Activated CD8-positive, alpha-beta memory T cell treated with anti-CD3 and anti-CD28 coated beads for 36 hours (primary cell): ENCODE measurements around the gene SRP68. TPM values are rescaled to one million over a fixed set of nuclear protein-coding genes. Genes with fewer than 3 reads are reported as not detected.

Source experiments
- CTCF ChIA-PET: fragments of 350-600 bp; sonication (Branson Sonifier 250); formaldehyde crosslinking; loops from one replicate; lab custom pipeline; 2021; ENCODE audit warnings: antibody characterized with exemption; lab: Charles Lee
- POLR2A ChIA-PET: fragments of 350-600 bp; sonication (Branson Sonifier 250); formaldehyde crosslinking; loops from one replicate; lab custom pipeline; 2021; ENCODE audit warnings: antibody characterized with exemption; lab: Charles Lee
- total RNA-seq, 2 experiments: library from RNA; stranded (reverse); gene quantifications; one replicate each; pipeline ENCODE4 v1.2.3, GENCODE V29; 2021

Gene SRP68
- total RNA-seq, 2 experiments from 2014 or later: 130 to 132 TPM

- ChIA-PET CTCF (interaction anchor here (0.5 to 7.1 kb wide), 8 partner anchors 8 to 307 kb away, joined by 3 to 59 read pairs (median 4); partner anchors contain the start of gene MRPL38), POLR2A (no interaction called here)
These were observed 72.1 kb downstream of the SRP68 start for GRCh38 chr17:76000016-76000754.

DNA sequence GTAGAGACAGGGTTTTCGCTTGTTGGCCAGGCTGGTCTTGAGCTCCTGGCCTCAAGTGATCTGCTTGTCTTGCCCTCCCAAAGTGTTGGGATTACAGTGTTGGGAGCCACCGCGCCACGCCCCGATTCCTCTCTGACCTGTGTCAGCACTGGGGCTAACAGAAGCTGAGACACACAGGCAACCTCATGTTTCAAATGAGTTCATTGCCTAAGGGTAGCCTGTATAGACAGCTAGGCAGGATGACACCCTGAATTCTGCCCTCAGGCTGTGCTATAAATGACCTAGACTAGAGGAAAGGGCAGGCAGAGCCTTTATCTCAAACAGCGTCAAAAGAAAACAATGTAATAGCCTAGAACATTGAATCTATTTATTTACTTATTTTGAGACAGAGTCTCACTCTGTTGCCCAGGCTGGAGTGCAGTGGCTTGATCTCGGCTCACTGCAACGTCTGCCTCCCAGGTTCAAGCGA, 74.0 kb downstream of the SRP68 start:
- ChIA-PET POLR2A (no interaction called here), CTCF (interaction anchor here (1.0 kb wide), 1 partner anchor 16 kb away, joined by 7 read pairs; no protein-coding TSS in a partner anchor)

DNA sequence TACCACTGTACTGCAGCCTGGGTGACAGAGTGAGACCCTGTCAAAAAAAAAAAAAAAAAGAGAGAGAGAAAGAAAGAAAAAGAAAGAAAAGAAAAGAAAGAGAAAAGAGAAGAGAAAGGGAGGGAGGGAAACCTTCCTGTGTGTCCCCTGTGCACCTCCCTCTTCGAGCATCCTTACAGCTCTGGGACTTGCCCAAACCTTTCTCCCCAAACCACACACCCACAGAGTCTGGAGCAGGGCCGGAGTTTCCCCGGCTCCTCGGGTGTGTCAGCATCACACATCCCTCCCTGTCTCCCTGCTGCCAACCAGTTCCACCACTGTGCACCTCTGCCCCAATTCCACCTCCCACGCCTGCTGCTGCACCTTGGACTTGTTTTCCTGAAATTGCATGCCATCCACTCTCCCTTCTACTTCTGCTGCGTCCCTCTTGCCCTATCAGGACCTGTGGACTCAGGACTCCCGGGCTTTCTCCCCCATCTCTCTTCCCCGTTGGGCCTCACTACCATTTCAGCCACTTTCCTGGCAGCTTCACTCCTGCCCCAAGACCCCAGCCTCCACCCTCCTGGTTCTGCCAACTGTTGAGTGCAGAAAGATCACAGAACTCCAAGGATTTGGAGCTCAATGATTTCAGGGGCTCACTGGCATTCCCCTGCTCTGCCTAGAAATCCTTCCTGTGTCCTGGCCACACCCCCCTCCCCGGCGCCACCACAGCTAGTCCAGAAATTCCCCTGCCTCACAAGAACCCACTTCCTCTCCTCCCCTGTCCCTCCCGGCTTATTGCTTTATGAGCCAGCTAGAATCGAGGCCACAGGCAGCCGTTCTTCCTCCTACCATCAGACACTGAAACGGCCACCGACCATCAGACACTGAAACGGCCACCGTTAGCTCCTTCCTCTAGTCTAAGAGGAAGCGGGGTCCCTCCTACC, 75.4 kb downstream of the SRP68 start:
- POLR2A ChIA-PET: interaction anchor here (0.5 kb wide), 1 partner anchor 249 kb away, joined by 4 read pairs; no protein-coding TSS in a partner anchor
- CTCF ChIA-PET: interaction anchor here (0.6 to 2.5 kb wide), 4 partner anchors 60 to 103 kb away, joined by 3 to 6 read pairs (median 4); partner anchors contain the start of gene MRPL38

DNA sequence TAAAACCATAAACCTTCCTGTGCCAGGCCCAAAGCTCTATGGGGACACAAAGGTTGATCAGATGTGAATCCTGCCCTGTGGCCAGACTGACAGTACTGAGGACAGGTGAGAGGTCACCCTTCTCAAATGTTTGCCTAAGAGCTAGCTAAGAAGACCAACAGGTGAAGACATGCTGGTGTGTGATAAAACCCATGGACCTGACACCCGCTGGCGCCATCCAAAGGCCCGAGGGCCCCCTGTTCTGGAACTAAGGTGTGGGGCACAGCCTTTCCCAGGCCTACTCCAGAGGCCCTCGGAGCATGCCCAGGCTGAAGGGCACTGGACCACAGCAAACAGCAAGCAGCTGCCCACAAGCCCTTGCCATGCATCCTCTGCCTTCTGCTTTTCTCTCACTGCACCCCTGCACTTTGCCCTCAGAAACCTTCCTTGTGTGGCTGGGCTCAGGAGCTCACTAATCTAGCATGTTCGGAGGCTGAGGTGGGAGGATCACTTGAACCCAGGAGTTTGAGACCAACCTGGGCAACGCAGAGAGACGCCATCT, 76.9 kb downstream of the SRP68 start:
- ChIA-PET POLR2A (no interaction called here), CTCF (interaction anchor here (2.3 to 2.5 kb wide), 2 partner anchors 9 to 90 kb away, joined by 6 to 8 read pairs; partner anchors contain the start of gene MRPL38)

DNA sequence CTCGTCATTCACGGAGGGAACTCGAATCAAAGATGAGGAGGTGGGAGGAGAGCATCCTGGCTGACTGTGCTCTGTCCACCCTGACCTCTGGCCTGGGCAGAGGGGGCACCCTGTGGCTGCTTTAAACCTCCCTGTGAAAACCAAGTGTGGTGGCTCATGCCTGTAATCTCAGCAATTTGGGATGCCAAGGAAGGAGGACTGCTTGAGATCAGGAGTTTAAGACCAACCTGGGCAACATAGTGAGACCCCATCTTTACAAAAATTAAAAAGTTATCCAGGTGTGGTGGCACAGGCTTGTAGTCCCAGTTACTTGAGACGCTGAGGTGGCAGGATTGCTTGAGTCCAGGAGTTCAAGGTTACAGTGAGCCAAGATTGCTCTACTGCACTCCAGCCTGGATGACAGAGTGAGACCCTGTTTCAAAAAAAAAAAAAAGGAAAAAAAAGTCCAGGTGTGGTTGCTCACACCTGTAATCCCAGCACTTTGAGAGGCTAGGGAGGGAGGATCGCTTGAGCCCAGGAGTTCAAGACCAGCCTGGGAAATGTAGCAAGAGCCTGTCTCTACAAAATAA, 77.4 kb downstream of the SRP68 start:
- POLR2A ChIA-PET: no interaction called here
- CTCF ChIA-PET: interaction anchor here (2.3 to 2.5 kb wide), 2 partner anchors 10 to 90 kb away, joined by 6 to 8 read pairs; partner anchors contain the start of gene MRPL38

GRCh38 chr17:75991396-75991795, 80.9 kb downstream of the SRP68 start:
- ChIA-PET CTCF (interaction anchor here (1.9 kb wide), 1 partner anchor 14 kb away, joined by 8 read pairs; no protein-coding TSS in a partner anchor), POLR2A (interaction anchor here (0.6 kb wide), 1 partner anchor 35 kb away, joined by 3 read pairs; no protein-coding TSS in a partner anchor)

Other genes with a start within 250 kb of the SRP68 start
- 100 to 1,000 TPM; 162 to 165 TPM for gene UNC13D, start 228.1 kb downstream of the SRP68 start, total RNA-seq
- 10 to 100 TPM; 47.8 to 52.9 TPM for gene WBP2, start 217.2 kb downstream of the SRP68 start, total RNA-seq
- gene TRIM47, start 193.9 kb downstream of the SRP68 start, total RNA-seq: 10 to 100 TPM; 15.6 to 17.5 TPM
- gene TRIM65, start 175.6 kb downstream of the SRP68 start, total RNA-seq: 10 to 100 TPM; 39.4 to 39.5 TPM
- gene MRPL38, start 167.6 kb downstream of the SRP68 start, total RNA-seq: 100 to 1,000 TPM; 162 to 166 TPM
- 10 to 100 TPM; 21.9 to 23.6 TPM for gene FBF1, start 131.5 kb downstream of the SRP68 start, total RNA-seq
- 10 to 100 TPM; 28.4 to 33.7 TPM for gene ACOX1, start 93.4 kb downstream of the SRP68 start, total RNA-seq
- 10 to 100 TPM; 15.0 to 15.8 TPM for gene TEN1, start 93.3 kb downstream of the SRP68 start, total RNA-seq
- 1 to 10 TPM; 4.1 to 5.1 TPM for gene CDK3, start 71.7 kb downstream of the SRP68 start, total RNA-seq
- gene EVPL, start 45.2 kb downstream of the SRP68 start, total RNA-seq: under 1 TPM; 0.10 to 0.21 TPM
- gene GALR2, start 2.3 kb upstream of the SRP68 start, total RNA-seq: 1 to 10 TPM; 2.2 to 3.1 TPM
- 1 to 10 TPM; 2.6 to 3.0 TPM for gene ZACN, start 6.7 kb upstream of the SRP68 start, total RNA-seq
- 10 to 100 TPM; 84.6 to 87.0 TPM for gene EXOC7, start 31.3 kb upstream of the SRP68 start, total RNA-seq
- 1 to 10 TPM in 1 of 2 experiments, under 1 TPM in 1; 0.99 to 1.4 TPM for gene FOXJ1, start 68.7 kb upstream of the SRP68 start, total RNA-seq
- 10 to 100 TPM; 16.0 to 21.1 TPM for gene RNF157, start 168.0 kb upstream of the SRP68 start, total RNA-seq
- 100 to 1,000 TPM; 163 to 177 TPM for gene UBALD2, start 192.8 kb upstream of the SRP68 start, total RNA-seq
- gene QRICH2, start 235.8 kb upstream of the SRP68 start, total RNA-seq: 1 to 10 TPM; 1.7 to 2.0 TPM